HEK293 (cell line): ENCODE results near the gene OSGEPL1.

ENCODE experiments used
- CTCF ChIA-PET: fragments of 350-600 bp; formaldehyde crosslinking; extraction: SDS; loops from one replicate; lab custom pipeline; 2021; ENCODE audit warnings: antibody characterized with exemption; lab: Yijun Ruan, JAX
- POLR2A ChIA-PET: fragments of 300-600 bp; formaldehyde crosslinking; extraction: SDS; loops from one replicate; lab custom pipeline; 2020; ENCODE audit warnings: antibody characterized with exemption, inconsistent platforms; lab: Yijun Ruan, JAX
- H3K27ac ChIP-seq: fragments of 200-500 bp; sonication (Bioruptor generic); 2 replicates; pipeline ENCODE4 v1.5.1; 2014; ENCODE audit warnings: low read depth, low read length, control low read depth, inconsistent platforms; ENCODE audit errors: extremely low read depth
- H3K36me3 ChIP-seq, 2 experiments: fragments of 200-500 bp in 1 of 2; sonication (Bioruptor generic) in 1 of 2; 1 replicate in 1 of 2; 2 replicates in 1 of 2; pipeline ENCODE4 v1.5.1; 2014 to 2017; ENCODE audit warnings: inconsistent platforms in 2 of 2, low read length in 2 of 2; ENCODE audit not compliant: control insufficient read depth in 2 of 2, insufficient read depth in 1 of 2
- H3K4me1 ChIP-seq: fragments of 200-500 bp; sonication (Bioruptor generic); 2 replicates; pipeline ENCODE4 v1.5.1; 2014; ENCODE audit warnings: mild to moderate bottlenecking, low read length, inconsistent platforms; ENCODE audit not compliant: control insufficient read depth, insufficient read depth
- H3K4me3 ChIP-seq: 2 replicates; pipeline ENCODE4 v1.5.1; 2011; ENCODE audit warnings: low read depth, mild to moderate bottlenecking, control low read depth, low read length, moderate library complexity
- H3K9me3 ChIP-seq: fragments of 200-500 bp; sonication (Bioruptor generic); 2 replicates; pipeline ENCODE4 v1.5.1; 2014; ENCODE audit warnings: low read depth, low read length, inconsistent platforms; ENCODE audit not compliant: control insufficient read depth, insufficient read depth
- HOXA7 ChIP-seq: sonication (generic); formaldehyde crosslinking; IDR thresholded peaks from 2 replicates; pipeline ENCODE4 v1.8.1; 2022; ENCODE audit warnings: missing genetic modification reagents, borderline replicate concordance
- IKZF3 ChIP-seq: fragments of 450-650 bp; IDR thresholded peaks from 2 replicates; pipeline ENCODE4 v1.5.0; 2018; ENCODE audit warnings: missing biosample characterization, mild to moderate bottlenecking, missing genetic modification characterization, moderate library complexity
- KLF1 ChIP-seq: fragments of 450-650 bp; formaldehyde crosslinking; IDR thresholded peaks from 2 replicates; pipeline ENCODE4 v1.5.1; 2016; ENCODE audit warnings: missing biosample characterization, missing genetic modification characterization
- REPIN1 ChIP-seq: fragments of 450-650 bp; formaldehyde crosslinking; IDR thresholded peaks from 2 replicates; pipeline ENCODE4 v1.5.1; 2017; ENCODE audit warnings: missing biosample characterization, missing genetic modification characterization, low read depth
- WT1 ChIP-seq: fragments of 450-650 bp; formaldehyde crosslinking; IDR thresholded peaks from 2 replicates; pipeline ENCODE4 v1.5.1; 2016; ENCODE audit warnings: missing biosample characterization, missing genetic modification characterization
- ZFHX2 ChIP-seq: fragments of 450-650 bp; formaldehyde crosslinking; conservative IDR thresholded peaks from 2 replicates; pipeline ENCODE4 v1.5.1; 2016; ENCODE audit warnings: missing biosample characterization, missing genetic modification characterization
- ZNF114 ChIP-seq: fragments of 450-650 bp; formaldehyde crosslinking; IDR thresholded peaks from 2 replicates; pipeline ENCODE4 v1.5.0; 2017; ENCODE audit warnings: missing biosample characterization, missing genetic modification characterization
- ZNF138 ChIP-seq: fragments of 450-650 bp; formaldehyde crosslinking; IDR thresholded peaks from 2 replicates; pipeline ENCODE4 v1.5.1; 2016; ENCODE audit warnings: missing biosample characterization, missing genetic modification characterization, borderline replicate concordance
- ZNF223 ChIP-seq: fragments of 450-650 bp; formaldehyde crosslinking; IDR thresholded peaks from 2 replicates; pipeline ENCODE4 v1.5.1; 2016; ENCODE audit warnings: missing biosample characterization, missing genetic modification characterization
- ZNF324 ChIP-seq: fragments of 450-650 bp; formaldehyde crosslinking; IDR thresholded peaks from 2 replicates; pipeline ENCODE4 v1.5.1; 2016; ENCODE audit warnings: missing biosample characterization, missing genetic modification characterization
- ZNF548 ChIP-seq: fragments of 450-650 bp; formaldehyde crosslinking; IDR thresholded peaks from 2 replicates; pipeline ENCODE4 v1.5.1; 2016; ENCODE audit warnings: missing biosample characterization, missing genetic modification characterization
- ZNF670 ChIP-seq: fragments of 450-650 bp; formaldehyde crosslinking; IDR thresholded peaks from 2 replicates; pipeline ENCODE4 v1.5.1; 2016; ENCODE audit warnings: missing biosample characterization, missing genetic modification characterization, low read depth
- ZNF791 ChIP-seq: fragments of 450-650 bp; formaldehyde crosslinking; IDR thresholded peaks from 2 replicates; pipeline ENCODE4 v1.5.1; 2016; ENCODE audit warnings: missing biosample characterization, missing genetic modification characterization
- ZSCAN23 ChIP-seq: fragments of 450-650 bp; formaldehyde crosslinking; IDR thresholded peaks from 2 replicates; pipeline ENCODE4 v1.5.1; 2016; ENCODE audit warnings: missing biosample characterization, missing genetic modification characterization
- TF ChIP-seq, protein P1 (sequence below): fragments of 450-650 bp; formaldehyde crosslinking; IDR thresholded peaks from 2 replicates; pipeline ENCODE4 v1.5.1; 2016; ENCODE audit warnings: missing biosample characterization, missing genetic modification characterization
- TF ChIP-seq, protein P2 (sequence below): fragments of 450-650 bp; formaldehyde crosslinking; IDR thresholded peaks from 2 replicates; pipeline ENCODE4 v1.5.0; 2017; ENCODE audit warnings: missing biosample characterization, missing genetic modification characterization, borderline replicate concordance
- TF ChIP-seq, protein P3 (sequence below): fragments of 450-650 bp; formaldehyde crosslinking; IDR thresholded peaks from 2 replicates; pipeline ENCODE4 v1.5.1; 2016; ENCODE audit warnings: missing biosample characterization, missing genetic modification characterization
- TF ChIP-seq, protein P4 (sequence below): fragments of 450-650 bp; formaldehyde crosslinking; IDR thresholded peaks from 2 replicates; pipeline ENCODE4 v1.5.1; 2016; ENCODE audit warnings: missing biosample characterization, missing genetic modification characterization, low read depth
- TF ChIP-seq, protein P5 (sequence below): fragments of 450-650 bp; formaldehyde crosslinking; IDR thresholded peaks from 2 replicates; pipeline ENCODE4 v1.5.1; 2016; ENCODE audit warnings: missing biosample characterization, missing genetic modification characterization, borderline replicate concordance

OSGEPL1 gene

DNA sequence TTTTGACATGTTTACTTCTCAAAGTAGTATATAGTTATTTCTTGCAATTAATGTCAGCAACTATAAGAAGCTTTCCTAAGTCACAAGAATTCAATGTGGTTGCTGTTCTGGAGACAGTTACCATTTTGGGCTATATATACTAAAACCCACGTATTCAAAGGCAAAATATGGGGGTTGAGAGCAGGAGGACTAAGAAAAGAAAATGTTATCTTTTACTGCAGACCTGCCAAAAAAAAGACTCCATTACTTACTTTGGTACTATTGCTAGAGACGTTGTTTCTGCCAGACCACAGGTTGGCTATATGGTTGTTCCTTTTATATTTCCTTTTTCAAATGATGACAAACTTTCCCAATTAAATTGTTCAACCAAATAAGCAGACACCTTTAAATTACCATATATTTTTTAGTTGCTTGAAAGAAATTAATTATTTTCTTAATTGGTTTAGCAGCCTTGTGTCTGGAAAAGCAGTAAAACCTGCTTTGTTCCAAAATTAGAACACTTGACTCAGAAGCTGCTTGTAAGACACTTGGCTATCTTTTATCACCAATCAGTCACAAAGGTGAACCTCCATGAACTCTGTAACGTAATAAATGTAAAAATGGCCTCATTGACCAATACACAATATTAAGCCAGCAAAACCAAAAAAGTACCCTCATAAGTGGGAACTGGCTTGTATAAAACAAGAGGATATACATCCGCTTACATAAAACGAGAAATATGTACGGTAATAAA is 8.2 kb upstream of the OSGEPL1 start:
- Histone ChIP-seq H3K27ac (no peak overlapping the region), H3K4me3 (no peak overlapping the region), H3K9me3 (no peaks in the 10 kb centered on the region), H3K4me1 (no peaks in the 10 kb centered on the region), H3K36me3 (peaks cover 50 to 80% of the 10 kb centered on the region in 2 experiments)
- ChIA-PET CTCF (no interaction called here), POLR2A (no interaction called here)
- TF ChIP-seq IKZF3 = no peak
- TF ChIP-seq, protein P1, sequence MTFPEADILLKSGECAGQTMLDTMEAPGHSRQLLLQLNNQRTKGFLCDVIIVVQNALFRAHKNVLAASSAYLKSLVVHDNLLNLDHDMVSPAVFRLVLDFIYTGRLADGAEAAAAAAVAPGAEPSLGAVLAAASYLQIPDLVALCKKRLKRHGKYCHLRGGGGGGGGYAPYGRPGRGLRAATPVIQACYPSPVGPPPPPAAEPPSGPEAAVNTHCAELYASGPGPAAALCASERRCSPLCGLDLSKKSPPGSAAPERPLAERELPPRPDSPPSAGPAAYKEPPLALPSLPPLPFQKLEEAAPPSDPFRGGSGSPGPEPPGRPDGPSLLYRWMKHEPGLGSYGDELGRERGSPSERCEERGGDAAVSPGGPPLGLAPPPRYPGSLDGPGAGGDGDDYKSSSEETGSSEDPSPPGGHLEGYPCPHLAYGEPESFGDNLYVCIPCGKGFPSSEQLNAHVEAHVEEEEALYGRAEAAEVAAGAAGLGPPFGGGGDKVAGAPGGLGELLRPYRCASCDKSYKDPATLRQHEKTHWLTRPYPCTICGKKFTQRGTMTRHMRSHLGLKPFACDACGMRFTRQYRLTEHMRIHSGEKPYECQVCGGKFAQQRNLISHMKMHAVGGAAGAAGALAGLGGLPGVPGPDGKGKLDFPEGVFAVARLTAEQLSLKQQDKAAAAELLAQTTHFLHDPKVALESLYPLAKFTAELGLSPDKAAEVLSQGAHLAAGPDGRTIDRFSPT (tag by site-specific recombination) = no peak
- TF ChIP-seq, protein P2, sequence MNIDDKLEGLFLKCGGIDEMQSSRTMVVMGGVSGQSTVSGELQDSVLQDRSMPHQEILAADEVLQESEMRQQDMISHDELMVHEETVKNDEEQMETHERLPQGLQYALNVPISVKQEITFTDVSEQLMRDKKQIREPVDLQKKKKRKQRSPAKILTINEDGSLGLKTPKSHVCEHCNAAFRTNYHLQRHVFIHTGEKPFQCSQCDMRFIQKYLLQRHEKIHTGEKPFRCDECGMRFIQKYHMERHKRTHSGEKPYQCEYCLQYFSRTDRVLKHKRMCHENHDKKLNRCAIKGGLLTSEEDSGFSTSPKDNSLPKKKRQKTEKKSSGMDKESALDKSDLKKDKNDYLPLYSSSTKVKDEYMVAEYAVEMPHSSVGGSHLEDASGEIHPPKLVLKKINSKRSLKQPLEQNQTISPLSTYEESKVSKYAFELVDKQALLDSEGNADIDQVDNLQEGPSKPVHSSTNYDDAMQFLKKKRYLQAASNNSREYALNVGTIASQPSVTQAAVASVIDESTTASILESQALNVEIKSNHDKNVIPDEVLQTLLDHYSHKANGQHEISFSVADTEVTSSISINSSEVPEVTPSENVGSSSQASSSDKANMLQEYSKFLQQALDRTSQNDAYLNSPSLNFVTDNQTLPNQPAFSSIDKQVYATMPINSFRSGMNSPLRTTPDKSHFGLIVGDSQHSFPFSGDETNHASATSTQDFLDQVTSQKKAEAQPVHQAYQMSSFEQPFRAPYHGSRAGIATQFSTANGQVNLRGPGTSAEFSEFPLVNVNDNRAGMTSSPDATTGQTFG (tag by site-specific recombination) = no peak
- TF ChIP-seq HOXA7 = no peak
- TF ChIP-seq, protein P3, sequence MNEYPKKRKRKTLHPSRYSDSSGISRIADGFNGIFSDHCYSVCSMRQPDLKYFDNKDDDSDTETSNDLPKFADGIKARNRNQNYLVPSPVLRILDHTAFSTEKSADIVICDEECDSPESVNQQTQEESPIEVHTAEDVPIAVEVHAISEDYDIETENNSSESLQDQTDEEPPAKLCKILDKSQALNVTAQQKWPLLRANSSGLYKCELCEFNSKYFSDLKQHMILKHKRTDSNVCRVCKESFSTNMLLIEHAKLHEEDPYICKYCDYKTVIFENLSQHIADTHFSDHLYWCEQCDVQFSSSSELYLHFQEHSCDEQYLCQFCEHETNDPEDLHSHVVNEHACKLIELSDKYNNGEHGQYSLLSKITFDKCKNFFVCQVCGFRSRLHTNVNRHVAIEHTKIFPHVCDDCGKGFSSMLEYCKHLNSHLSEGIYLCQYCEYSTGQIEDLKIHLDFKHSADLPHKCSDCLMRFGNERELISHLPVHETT = no peak
- no peak for TF ChIP-seq WT1 (tag by site-specific recombination)
- TF ChIP-seq ZNF324 (tag by site-specific recombination) = no peak
- no peak for TF ChIP-seq ZSCAN23 (tag by site-specific recombination)
- TF ChIP-seq ZNF791 = no peak
- no peak for TF ChIP-seq ZNF548 (tag by site-specific recombination)
- no peak for TF ChIP-seq ZNF114 (tag by site-specific recombination)
- no peak for TF ChIP-seq KLF1 (tag by site-specific recombination)
- TF ChIP-seq ZNF138 (tag by site-specific recombination) = no peak
- TF ChIP-seq, protein P4, sequence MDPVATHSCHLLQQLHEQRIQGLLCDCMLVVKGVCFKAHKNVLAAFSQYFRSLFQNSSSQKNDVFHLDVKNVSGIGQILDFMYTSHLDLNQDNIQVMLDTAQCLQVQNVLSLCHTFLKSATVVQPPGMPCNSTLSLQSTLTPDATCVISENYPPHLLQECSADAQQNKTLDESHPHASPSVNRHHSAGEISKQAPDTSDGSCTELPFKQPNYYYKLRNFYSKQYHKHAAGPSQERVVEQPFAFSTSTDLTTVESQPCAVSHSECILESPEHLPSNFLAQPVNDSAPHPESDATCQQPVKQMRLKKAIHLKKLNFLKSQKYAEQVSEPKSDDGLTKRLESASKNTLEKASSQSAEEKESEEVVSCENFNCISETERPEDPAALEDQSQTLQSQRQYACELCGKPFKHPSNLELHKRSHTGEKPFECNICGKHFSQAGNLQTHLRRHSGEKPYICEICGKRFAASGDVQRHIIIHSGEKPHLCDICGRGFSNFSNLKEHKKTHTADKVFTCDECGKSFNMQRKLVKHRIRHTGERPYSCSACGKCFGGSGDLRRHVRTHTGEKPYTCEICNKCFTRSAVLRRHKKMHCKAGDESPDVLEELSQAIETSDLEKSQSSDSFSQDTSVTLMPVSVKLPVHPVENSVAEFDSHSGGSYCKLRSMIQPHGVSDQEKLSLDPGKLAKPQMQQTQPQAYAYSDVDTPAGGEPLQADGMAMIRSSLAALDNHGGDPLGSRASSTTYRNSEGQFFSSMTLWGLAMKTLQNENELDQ (tag by site-specific recombination) = no peak
- TF ChIP-seq, protein P5, sequence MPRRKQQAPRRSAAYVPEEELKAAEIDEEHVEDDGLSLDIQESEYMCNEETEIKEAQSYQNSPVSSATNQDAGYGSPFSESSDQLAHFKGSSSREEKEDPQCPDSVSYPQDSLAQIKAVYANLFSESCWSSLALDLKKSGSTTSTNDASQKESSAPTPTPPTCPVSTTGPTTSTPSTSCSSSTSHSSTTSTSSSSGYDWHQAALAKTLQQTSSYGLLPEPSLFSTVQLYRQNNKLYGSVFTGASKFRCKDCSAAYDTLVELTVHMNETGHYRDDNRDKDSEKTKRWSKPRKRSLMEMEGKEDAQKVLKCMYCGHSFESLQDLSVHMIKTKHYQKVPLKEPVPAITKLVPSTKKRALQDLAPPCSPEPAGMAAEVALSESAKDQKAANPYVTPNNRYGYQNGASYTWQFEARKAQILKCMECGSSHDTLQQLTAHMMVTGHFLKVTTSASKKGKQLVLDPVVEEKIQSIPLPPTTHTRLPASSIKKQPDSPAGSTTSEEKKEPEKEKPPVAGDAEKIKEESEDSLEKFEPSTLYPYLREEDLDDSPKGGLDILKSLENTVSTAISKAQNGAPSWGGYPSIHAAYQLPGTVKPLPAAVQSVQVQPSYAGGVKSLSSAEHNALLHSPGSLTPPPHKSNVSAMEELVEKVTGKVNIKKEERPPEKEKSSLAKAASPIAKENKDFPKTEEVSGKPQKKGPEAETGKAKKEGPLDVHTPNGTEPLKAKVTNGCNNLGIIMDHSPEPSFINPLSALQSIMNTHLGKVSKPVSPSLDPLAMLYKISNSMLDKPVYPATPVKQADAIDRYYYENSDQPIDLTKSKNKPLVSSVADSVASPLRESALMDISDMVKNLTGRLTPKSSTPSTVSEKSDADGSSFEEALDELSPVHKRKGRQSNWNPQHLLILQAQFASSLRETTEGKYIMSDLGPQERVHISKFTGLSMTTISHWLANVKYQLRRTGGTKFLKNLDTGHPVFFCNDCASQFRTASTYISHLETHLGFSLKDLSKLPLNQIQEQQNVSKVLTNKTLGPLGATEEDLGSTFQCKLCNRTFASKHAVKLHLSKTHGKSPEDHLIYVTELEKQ = no peak
- no peak for TF ChIP-seq ZNF670 (tag by site-specific recombination)
- no peak for TF ChIP-seq ZNF223 (tag by site-specific recombination)
- TF ChIP-seq ZFHX2 (tag by site-specific recombination) = no peak
- no peak for TF ChIP-seq REPIN1 (tag by site-specific recombination)
